ENCODE results near the gene KLHL36. TPM values are rescaled to one million over a fixed set of nuclear protein-coding genes. Genes with fewer than 3 reads are reported as not detected.

Gene KLHL36
- total RNA-seq, 1 experiment from 2014 or later, result 36.7 TPM

- no peak overlapping the region for H3K56ac ChIP-seq (ENCODE audit: insufficient read length, low read depth, low read length)
- H3K27me3 ChIP-seq (ENCODE audit: insufficient read depth, low read length), result no peaks in the 10 kb centered on the region
- TF ChIP-seq, protein P1, sequence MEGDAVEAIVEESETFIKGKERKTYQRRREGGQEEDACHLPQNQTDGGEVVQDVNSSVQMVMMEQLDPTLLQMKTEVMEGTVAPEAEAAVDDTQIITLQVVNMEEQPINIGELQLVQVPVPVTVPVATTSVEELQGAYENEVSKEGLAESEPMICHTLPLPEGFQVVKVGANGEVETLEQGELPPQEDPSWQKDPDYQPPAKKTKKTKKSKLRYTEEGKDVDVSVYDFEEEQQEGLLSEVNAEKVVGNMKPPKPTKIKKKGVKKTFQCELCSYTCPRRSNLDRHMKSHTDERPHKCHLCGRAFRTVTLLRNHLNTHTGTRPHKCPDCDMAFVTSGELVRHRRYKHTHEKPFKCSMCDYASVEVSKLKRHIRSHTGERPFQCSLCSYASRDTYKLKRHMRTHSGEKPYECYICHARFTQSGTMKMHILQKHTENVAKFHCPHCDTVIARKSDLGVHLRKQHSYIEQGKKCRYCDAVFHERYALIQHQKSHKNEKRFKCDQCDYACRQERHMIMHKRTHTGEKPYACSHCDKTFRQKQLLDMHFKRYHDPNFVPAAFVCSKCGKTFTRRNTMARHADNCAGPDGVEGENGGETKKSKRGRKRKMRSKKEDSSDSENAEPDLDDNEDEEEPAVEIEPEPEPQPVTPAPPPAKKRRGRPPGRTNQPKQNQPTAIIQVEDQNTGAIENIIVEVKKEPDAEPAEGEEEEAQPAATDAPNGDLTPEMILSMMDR (conservative IDR thresholded peaks at IDR 0.05), result no peak
- H3K4me1 Mint-ChIP-seq, result peaks cover 10 to 12% of the 10 kb centered on the region in 2 experiments
- H3T11ph ChIP-seq (ENCODE audit: low read length), result no peak overlapping the region
- H2BK15ac ChIP-seq (ENCODE audit: low read depth, low read length), result no peak overlapping the region
- H4K8ac ChIP-seq (replicated peaks; ENCODE audit: insufficient read length, low read depth, low read length), result no peak overlapping the region
- no peak overlapping the region for H2AFZ ChIP-seq (ENCODE audit: low read length)
- no peak overlapping the region for H4K5ac ChIP-seq (ENCODE audit: insufficient read length, low read depth, low read length)
- no peak overlapping the region for H3K23ac ChIP-seq (ENCODE audit: insufficient read length, low read depth, low read length)
- no peaks in the 10 kb centered on the region for H3K79me1 ChIP-seq (ENCODE audit: insufficient read depth, low read depth, low read length, poor library complexity, severe bottlenecking)
- peaks cover 2% of the 10 kb centered on the region for H4K20me1 ChIP-seq (ENCODE audit: control insufficient read depth, insufficient read depth, insufficient read length)
- H3K27ac ChIP-seq (ENCODE audit: insufficient read length, low read depth, low read length), result no peak overlapping the region
- H2AK5ac ChIP-seq (ENCODE audit: insufficient read length, low read length), result no peak overlapping the region
- no peak overlapping the region for H4K91ac ChIP-seq (ENCODE audit: insufficient read length, low read depth, low read length)
- peaks cover 29 to 56% (median 55%) of the 10 kb centered on the region in 3 experiments for H3K36me3 Mint-ChIP-seq (ENCODE audit: insufficient read depth in 1 of 3, low read depth in 3 of 3)
- WGBS (ENCODE audit: extremely low coverage, insufficient read length, low lambda C conversion rate), result no CpG with 5 or more reads among the region's 7 CpGs
- no peak for DNase-seq
- H3K4me2 ChIP-seq (ENCODE audit: insufficient read depth, insufficient read length, low read length), result no peak overlapping the region
- no peaks in the 10 kb centered on the region for H3K79me2 ChIP-seq (ENCODE audit: insufficient read depth, low read length)
- H3K14ac ChIP-seq (ENCODE audit: insufficient read depth, low read length), result no peak overlapping the region
- no peak overlapping the region for H3K4me3 Mint-ChIP-seq
- no peak overlapping the region for H3K9ac ChIP-seq (ENCODE audit: extremely low read depth, insufficient read length, low read length)
- H2BK20ac ChIP-seq (ENCODE audit: low read depth, low read length, poor library complexity, severe bottlenecking), result no peak overlapping the region
- H2BK12ac ChIP-seq (ENCODE audit: insufficient read length, low read depth, low read length), result no peak overlapping the region
- no peaks in the 10 kb centered on the region for H3K4me1 ChIP-seq (ENCODE audit: insufficient read depth, low read length)
- no peaks in the 10 kb centered on the region for H3K27me3 Mint-ChIP-seq (ENCODE audit: low read depth)
- H2BK5ac ChIP-seq (ENCODE audit: insufficient read length, low read length), result no peak overlapping the region
- no peaks in the 10 kb centered on the region for H3K9me3 ChIP-seq (ENCODE audit: control insufficient read depth, low read depth, low read length)
- no peak overlapping the region for H3K27ac Mint-ChIP-seq
- H3K18ac ChIP-seq (ENCODE audit: insufficient read length, low read depth, low read length), result no peak overlapping the region
- H3K9me3 Mint-ChIP-seq, result no peaks in the 10 kb centered on the region
- H3K4ac ChIP-seq (ENCODE audit: low read depth, low read length), result no peak overlapping the region
- H2BK120ac ChIP-seq (ENCODE audit: low read depth, low read length, poor library complexity, severe bottlenecking), result no peak overlapping the region
- H3K23me2 ChIP-seq (ENCODE audit: insufficient read length, low read depth, low read length, poor library complexity, severe bottlenecking), result no peaks in the 10 kb centered on the region
Measured at GRCh38 chr16:84660973-84661372, 12.7 kb downstream of the KLHL36 start.
